GM12892 (cell line): ENCODE measurements around the gene GRB2.

Experiments
- POLR2A ChIP-seq: IDR thresholded peaks from 2 replicates; pipeline ENCODE4 v1.6.1; 2011; ENCODE audit warnings: low read depth, low read length, control low read depth
- POLR2AphosphoS5 ChIP-seq: IDR thresholded peaks from 2 replicates; pipeline ENCODE4 v1.6.1; 2011; ENCODE audit warnings: low read depth, low read length, control low read depth

- TF ChIP-seq POLR2AphosphoS5 (no peak), POLR2A (no peak)
Observed at GRCh38 chr17:75406222-75406615, 741 bp upstream of the GRB2 start.
